Activated naive CD8-positive, alpha-beta T cell (primary cell): Measurements from ENCODE around the gene SLC47A2.

Experiments used
- H3K27ac Mint-ChIP-seq: one replicate; pipeline ENCODE4 v1.8.0; 2021; ENCODE audit warnings: mixed read lengths
- H3K27me3 Mint-ChIP-seq: one replicate; pipeline ENCODE4 v1.8.0; 2021; ENCODE audit warnings: mixed read lengths
- H3K36me3 Mint-ChIP-seq: one replicate; pipeline ENCODE4 v1.8.0; 2021; ENCODE audit warnings: mixed read lengths
- H3K4me1 Mint-ChIP-seq: one replicate; pipeline ENCODE4 v1.8.0; 2021; ENCODE audit warnings: low read depth, mixed read lengths
- H3K4me3 Mint-ChIP-seq: one replicate; pipeline ENCODE4 v1.8.0; 2021; ENCODE audit warnings: mild to moderate bottlenecking, mixed read lengths
- H3K9me3 Mint-ChIP-seq: one replicate; pipeline ENCODE4 v1.8.0; 2021; ENCODE audit warnings: low read depth, mixed read lengths

Gene SLC47A2

DNA sequence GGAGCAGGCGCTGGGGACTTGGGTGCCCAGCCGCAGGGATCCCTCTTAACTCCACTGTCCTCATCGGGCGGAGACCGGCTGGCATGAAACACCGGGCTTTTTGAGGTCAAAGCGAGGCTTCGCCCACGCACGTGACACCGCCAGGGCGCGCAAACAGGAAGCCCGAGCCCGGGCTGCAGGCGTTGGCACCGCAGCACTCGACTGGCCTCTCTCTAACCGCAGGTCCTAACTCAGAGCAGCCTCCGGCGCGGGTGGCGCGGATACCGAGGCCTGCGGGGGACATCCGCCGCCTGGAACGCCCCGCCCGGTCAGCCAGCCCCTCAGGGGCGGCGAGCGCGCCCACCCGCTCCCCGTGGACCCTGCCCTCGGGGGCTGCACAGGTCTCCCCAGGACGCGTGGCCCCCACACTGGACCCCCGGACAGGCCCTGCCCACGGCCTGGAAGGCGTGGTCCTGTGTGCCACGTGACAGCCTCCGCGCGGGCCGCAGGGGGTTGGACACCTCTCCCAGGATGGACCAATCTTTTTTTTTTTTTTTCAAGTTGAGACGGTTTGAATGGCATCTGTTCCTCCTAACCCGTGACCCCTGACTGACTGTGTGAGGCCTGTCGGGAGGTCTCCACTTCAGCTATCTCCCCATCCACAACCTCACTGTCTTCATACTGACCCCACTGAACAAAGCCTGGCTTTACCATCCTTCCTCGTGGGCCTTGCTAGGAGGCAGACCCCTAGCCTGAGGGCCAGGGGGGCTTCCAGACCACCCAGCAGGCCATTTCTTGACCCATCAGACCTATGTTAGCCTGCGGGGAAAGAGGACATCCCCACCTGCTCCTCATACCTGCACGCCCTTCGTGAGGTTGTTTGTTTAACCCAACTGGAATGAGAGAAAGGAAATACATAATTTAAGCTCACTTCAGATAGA, 8.4 kb upstream of the SLC47A2 start:
- H3K36me3 Mint-ChIP-seq: no peaks in the 10 kb centered on the region
- no peaks in the 10 kb centered on the region for H3K9me3 Mint-ChIP-seq
- peak overlapping the region; percentile 80 for H3K4me3 Mint-ChIP-seq
- H3K4me1 Mint-ChIP-seq: peaks cover 16% of the 10 kb centered on the region
- peak overlapping the region; percentile 31 for H3K27ac Mint-ChIP-seq
- no peaks in the 10 kb centered on the region for H3K27me3 Mint-ChIP-seq

DNA sequence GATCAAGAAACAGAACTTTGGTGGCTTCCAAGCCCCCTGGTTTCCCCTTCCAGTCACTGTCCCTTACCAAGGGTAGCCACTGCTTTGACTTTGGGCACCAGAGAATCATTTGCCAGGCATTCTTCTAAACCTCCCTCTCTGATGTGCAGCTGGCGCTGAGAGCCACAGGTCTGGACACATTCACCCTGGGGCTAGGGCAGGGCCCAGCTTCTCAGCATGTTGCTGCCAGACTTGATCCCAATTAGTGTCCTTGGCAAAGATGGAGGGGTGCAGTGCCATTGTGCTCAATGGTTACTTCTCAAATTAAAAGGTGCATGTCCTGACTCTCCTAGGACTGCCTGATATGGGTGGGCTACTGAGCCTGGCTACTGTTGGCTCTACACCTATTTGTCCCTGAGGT, 7.6 kb upstream of the SLC47A2 start:
- H3K4me1 Mint-ChIP-seq: peaks cover 16% of the 10 kb centered on the region
- H3K27ac Mint-ChIP-seq: peak overlapping the region; percentile 10
- H3K4me3 Mint-ChIP-seq: peak overlapping the region; percentile 53

DNA sequence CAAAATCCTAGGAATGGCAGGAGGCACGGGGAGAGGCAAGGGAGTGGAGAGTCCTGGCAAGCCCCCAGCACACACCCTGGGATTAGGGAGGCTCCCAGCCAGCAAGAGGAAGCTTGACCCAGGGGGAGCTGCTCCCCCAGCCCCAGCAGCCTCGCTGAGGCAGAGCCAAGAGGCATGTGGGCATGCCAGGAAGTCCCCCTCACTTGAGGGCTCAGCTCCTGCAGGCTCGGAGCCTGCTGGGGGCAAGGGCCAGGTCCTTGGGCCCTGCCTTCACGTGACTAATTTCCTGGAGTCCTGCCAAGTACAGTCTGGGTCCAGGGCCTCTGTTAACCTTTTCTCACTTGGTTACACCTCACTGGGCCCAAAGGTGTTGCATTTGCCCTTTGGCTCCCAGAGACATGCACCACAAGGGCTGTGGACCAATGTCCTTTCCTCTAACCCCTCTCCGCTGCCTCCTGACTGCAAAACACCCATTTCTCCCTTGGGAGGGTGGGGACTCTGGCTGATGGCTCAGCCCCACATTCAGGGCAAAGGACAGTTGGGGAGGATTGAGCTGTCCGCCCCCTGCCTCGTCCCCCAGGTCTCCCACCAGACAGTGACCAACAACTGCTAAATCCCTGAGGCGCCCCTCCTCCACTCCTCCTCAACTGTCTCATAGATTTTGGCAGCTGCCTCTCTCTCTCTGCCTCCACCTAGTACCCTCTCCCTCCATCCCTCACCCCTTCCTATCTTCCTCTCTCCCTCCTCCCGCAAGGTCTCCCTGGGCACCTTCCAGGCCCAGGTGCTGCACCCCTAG, 4.4 kb upstream of the SLC47A2 start:
- Mint-ChIP-seq H3K4me1 (peaks cover 16% of the 10 kb centered on the region), H3K9me3 (no peaks in the 10 kb centered on the region), H3K36me3 (no peaks in the 10 kb centered on the region), H3K4me3 (no peak overlapping the region), H3K27ac (no peak overlapping the region), H3K27me3 (no peaks in the 10 kb centered on the region)

More for the DNA sequence above, 7.6 kb upstream of the SLC47A2 start:
- H3K27me3 Mint-ChIP-seq: no peaks in the 10 kb centered on the region
- no peaks in the 10 kb centered on the region for H3K9me3 Mint-ChIP-seq
- H3K36me3 Mint-ChIP-seq: no peaks in the 10 kb centered on the region

DNA sequence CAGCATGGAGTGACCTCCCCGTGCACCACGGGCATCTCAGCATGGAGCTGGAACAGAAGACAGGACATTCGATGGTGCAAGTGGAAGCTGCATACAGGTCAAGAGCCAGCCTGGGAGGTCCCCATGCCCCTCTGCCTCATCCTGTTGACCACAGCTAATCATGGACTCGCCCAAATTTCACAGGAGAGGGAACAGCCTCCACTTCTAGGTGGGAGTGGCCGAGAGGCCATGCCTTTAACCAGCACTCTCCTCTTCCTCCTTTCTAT, 3.8 kb upstream of the SLC47A2 start:
- H3K4me3 Mint-ChIP-seq: no peak overlapping the region
- H3K4me1 Mint-ChIP-seq: peaks cover 9% of the 10 kb centered on the region
- no peaks in the 10 kb centered on the region for H3K36me3 Mint-ChIP-seq
- H3K9me3 Mint-ChIP-seq: no peaks in the 10 kb centered on the region
- H3K27ac Mint-ChIP-seq: no peak overlapping the region
- no peaks in the 10 kb centered on the region for H3K27me3 Mint-ChIP-seq

DNA sequence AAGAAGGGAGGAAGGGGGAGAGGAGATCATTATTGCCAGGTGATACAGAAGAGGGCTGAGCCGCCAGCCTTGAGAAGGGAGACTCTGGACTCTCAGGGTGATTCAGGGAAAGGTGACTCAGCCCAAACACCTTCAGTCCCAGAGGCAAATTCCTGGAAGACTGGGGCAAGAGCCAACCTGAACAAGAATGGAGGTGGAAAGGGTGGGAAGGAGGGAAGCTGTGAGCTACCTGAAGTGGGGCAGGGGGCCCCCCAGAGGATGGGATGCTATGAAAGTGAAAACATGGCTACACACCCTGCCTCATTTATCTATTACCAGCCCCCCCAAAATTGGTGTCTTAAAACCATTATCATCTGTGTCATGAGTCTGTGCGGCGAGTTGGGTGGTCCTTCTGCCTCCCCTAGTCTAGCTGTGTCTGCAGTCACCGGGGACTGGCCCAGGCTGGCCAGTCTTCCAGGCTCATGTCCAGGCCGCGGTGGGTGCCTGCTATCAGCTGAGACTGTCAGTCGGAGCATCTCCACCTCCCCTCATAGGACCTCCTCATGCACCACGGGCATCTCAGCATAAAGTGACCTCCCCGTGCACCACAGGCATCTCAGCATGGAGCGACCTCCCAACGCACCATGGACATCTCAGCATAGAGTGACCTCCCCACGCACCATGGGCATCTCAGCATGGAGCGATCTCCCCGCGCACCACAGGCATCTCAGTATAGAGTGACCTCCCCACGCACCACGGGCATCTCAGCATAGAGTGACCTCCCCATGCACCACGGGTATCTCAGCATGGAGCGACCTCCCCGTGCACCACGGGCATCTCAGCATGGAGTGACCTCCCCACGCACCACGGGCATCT, 3.2 kb upstream of the SLC47A2 start:
- H3K4me3 Mint-ChIP-seq: no peak overlapping the region
- H3K4me1 Mint-ChIP-seq: peaks cover 6% of the 10 kb centered on the region
- H3K27ac Mint-ChIP-seq: no peak overlapping the region
- H3K27me3 Mint-ChIP-seq: no peaks in the 10 kb centered on the region
- no peaks in the 10 kb centered on the region for H3K9me3 Mint-ChIP-seq
- no peaks in the 10 kb centered on the region for H3K36me3 Mint-ChIP-seq

DNA sequence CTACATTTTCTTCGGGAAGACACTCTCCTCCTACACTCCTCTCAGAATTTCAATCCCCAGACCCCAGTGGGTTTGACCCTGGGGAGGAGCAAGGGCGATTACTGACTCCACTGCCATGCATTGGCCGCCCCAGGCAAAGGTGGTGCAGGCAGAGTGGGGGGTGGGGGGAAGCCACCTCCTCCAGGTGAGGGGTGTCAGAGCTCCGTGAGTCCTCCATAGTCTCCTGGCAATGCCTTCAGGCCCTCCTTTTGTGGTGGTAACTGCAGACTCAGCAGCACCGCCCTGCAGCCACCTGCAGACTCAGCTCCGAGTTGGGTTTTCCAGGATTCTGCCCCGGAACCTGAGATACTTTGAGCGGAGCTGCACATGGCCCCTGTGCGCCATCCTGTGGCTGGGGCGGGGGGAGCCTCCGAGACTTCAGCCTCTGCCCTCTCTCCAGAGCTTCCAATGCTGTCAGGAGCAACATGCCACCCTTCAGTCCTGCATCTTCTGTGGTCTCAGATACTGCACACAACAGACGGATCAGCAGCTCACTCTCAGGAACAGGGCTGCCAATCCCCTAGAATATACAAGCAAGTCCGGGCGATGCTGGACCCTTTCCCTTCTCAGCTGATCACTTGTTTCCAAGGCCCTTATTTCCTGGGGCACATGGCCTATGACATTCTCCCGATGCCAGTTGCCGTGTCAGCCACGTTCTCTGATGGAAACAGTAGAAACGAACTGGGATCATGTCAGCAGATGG, 2.4 kb upstream of the SLC47A2 start:
- Mint-ChIP-seq H3K4me1 (no peaks in the 10 kb centered on the region), H3K27me3 (no peaks in the 10 kb centered on the region), H3K4me3 (no peak overlapping the region), H3K9me3 (no peaks in the 10 kb centered on the region), H3K36me3 (no peaks in the 10 kb centered on the region), H3K27ac (no peak overlapping the region)

DNA sequence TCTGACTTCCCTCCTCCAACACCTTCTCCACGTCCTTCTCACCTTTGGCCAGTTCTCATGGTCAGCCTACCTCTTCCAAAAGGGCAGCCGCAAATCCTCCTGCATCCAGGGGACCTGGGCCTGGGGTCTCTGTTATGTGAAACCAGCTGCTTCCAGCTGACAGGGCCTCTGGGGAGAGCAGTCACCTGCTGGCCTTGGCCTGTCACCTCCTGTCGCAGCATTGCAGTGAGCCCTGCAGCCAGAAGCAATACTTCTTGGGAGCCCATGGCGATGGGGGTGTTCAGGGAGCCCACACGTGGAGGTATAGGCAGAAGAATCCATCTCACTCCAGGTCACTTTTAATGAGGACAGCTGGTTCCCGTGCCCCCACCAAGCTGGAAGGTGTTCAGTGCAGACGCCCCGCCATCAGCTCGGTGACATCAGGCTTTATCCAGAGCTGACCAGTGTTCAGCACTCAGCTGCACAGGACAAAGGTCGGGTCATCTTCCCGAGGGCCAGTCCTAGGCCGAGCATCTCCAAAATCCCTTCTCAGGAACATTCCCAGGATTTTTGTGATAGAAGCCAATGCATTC, 1.7 kb upstream of the SLC47A2 start:
- Mint-ChIP-seq H3K36me3 (no peaks in the 10 kb centered on the region), H3K27me3 (no peaks in the 10 kb centered on the region), H3K4me3 (no peak overlapping the region), H3K4me1 (no peaks in the 10 kb centered on the region), H3K27ac (no peak overlapping the region), H3K9me3 (no peaks in the 10 kb centered on the region)

DNA sequence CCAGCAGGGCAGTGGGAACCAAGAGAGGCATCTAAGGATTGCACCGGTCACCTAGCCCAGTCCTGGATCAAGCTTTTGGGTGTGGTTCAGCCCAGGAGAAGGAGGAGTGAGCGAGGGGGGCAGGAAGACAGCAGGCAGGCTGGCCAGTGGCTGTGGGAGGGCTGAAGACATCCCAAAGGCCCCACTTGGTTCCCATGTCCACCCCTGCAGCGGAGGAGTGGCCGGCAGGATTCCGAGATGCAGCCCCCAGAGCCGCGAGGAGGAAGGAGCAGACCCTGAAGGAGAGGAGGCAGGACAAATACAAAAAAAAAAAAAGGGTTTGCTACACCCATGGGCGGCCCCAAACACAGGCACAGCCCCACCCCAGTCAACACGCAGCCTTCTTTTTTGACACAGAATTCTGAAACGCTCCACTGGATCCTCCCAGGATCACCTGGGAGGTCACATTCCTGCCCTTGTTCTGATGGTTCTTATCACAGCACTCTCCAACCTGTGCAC, 1.1 kb upstream of the SLC47A2 start:
- no peak overlapping the region for H3K4me3 Mint-ChIP-seq

DNA sequence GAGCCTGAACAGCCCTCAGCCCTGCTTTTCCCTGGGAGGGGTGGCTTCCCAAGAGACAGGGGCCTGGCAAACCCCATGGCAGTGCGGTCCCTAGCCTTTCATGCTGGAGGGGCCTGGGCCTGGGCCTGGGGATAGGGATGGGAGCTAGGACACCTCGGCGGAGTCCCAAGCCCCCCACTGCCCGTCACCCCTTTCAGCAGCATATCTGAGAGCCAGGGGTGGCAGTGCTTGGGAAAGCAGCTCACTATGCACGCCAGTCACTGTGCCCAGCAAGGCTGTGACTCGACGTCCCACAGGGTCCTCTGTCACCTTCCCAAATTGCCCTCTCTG, 612 bp upstream of the SLC47A2 start:
- Mint-ChIP-seq H3K9me3 (no peaks in the 10 kb centered on the region), H3K27me3 (no peaks in the 10 kb centered on the region), H3K4me3 (no peak overlapping the region), H3K36me3 (no peaks in the 10 kb centered on the region), H3K27ac (no peak overlapping the region), H3K4me1 (no peaks in the 10 kb centered on the region)

More for the DNA sequence above, 1.1 kb upstream of the SLC47A2 start:
- H3K27ac Mint-ChIP-seq: no peak overlapping the region
- H3K27me3 Mint-ChIP-seq: no peaks in the 10 kb centered on the region
- H3K36me3 Mint-ChIP-seq: no peaks in the 10 kb centered on the region
- H3K4me1 Mint-ChIP-seq: no peaks in the 10 kb centered on the region
- no peaks in the 10 kb centered on the region for H3K9me3 Mint-ChIP-seq

DNA sequence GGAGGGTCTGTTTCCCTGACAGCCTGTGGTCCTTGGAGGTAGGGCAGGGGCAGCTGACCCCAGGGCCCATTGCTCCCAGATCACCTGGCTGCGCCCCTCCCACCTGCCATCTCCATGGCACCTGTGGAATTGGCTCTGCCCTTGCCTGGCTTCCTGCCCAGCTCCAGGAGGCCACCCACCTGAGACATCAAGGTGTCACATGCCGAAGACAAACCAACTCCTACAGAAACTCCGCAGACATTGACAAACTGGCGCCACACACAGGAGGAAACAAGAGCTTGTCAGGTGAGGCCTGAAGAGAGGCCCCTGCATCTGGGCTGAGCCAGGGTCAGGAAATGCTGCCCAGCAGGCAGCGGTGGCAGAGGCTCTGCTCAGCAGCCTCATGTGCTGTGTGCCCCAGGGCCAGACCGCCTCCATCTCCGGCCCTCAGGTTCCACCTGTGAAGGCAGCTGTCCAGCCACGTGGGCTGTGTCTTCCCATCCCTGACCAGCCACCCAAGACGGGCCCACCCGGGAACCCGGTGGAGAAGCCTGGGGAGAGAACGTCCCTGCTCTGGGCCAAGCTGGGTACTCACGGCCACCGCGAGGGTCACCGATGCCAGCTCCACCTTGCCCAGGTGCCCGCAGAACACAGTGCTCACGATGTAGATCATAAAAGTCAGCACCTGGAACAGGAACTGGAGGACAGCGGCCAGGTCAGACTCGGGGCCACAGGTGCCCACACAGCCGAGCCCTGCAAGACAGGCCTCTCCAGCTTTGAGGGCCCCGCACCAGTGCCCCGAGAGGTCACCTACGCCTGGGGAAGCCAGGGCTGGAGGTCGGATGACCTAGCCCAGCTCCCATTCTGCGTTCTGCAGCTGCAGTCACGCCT, 1.6 kb downstream of the SLC47A2 start:
- H3K27ac Mint-ChIP-seq: no peak overlapping the region
- H3K9me3 Mint-ChIP-seq: no peaks in the 10 kb centered on the region
- H3K4me3 Mint-ChIP-seq: no peak overlapping the region
- H3K36me3 Mint-ChIP-seq: no peaks in the 10 kb centered on the region
- H3K4me1 Mint-ChIP-seq: no peaks in the 10 kb centered on the region
- no peaks in the 10 kb centered on the region for H3K27me3 Mint-ChIP-seq

DNA sequence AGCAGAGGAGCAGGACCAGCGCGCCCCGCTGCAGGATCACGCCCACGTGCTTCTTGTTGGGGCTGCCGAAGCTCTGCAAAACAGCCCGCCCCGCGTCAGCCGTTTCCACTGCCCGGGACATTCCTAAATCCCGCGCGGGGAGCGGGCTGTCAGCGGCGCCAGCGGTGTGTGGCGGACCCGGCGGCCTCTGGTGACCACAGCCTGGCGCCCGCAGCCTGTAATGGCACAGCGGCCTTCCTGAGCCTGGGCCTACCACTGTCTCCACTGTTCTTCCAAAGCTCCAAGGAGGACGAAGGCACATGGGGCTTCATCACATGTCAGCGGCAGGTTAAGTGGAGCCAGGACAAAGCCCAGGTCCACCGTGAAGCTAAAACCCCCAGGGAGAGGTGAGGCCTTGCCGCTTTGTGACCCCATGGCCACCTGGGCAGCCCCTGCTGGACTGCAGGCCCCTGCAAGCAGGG, 2.5 kb downstream of the SLC47A2 start:
- Mint-ChIP-seq H3K4me1 (no peaks in the 10 kb centered on the region), H3K4me3 (no peak overlapping the region), H3K36me3 (no peaks in the 10 kb centered on the region), H3K27ac (no peak overlapping the region), H3K27me3 (no peaks in the 10 kb centered on the region), H3K9me3 (no peaks in the 10 kb centered on the region)

DNA sequence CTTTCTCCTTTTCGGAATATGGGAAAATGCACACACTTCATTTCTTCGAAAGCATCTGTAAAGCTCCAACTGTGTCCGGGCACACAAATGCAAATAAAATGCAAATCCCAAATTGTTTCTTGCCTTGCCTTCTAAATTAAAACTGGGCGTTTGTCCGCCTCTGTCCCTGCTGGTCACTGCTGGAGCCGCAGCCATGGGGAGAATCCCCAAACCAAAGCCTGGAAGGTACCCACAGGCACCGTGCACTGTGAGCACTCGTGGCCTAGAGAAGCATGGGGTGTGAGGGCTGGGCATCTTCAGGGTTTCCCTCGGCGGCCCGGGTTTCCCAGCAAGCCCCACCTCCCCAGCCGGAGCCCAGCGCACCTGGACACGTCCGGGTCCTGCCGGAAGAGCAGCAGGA, 2.9 kb downstream of the SLC47A2 start:
- no peaks in the 10 kb centered on the region for H3K36me3 Mint-ChIP-seq
- no peak overlapping the region for H3K27ac Mint-ChIP-seq
- H3K4me1 Mint-ChIP-seq: no peaks in the 10 kb centered on the region
- H3K27me3 Mint-ChIP-seq: no peaks in the 10 kb centered on the region
- no peaks in the 10 kb centered on the region for H3K9me3 Mint-ChIP-seq
- no peak overlapping the region for H3K4me3 Mint-ChIP-seq

DNA sequence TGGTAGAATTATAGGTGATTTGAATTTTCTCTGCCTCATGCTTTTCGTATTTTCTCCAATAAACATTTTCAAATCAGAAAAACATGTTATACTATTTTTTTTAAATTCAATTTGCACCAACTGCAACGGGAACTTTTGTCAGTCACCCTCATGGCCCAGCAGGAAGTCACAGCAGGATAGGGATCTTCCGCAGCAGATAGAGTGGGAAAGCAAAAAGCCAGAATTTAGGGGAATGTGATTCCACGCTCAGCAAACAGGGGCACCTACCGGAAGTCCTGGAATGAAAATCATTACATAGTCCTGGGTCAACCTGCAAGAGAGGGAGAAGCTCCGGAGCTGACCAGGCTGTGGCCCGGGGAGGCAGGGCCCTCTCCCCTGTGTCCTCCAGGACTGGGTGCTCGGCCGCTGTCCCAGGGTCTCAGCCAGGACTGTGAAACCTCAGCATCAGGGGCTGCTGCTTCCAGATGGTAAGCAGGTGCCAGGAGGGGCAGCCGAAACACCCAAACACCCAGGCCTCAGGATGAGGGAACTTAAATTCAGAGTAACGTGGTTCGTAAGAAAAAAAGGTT, 3.9 kb downstream of the SLC47A2 start:
- no peak overlapping the region for H3K27ac Mint-ChIP-seq
- no peaks in the 10 kb centered on the region for H3K27me3 Mint-ChIP-seq
- no peak overlapping the region for H3K4me3 Mint-ChIP-seq

More for the DNA sequence above, 3.9 kb downstream of the SLC47A2 start:
- no peaks in the 10 kb centered on the region for H3K9me3 Mint-ChIP-seq
- H3K4me1 Mint-ChIP-seq: no peaks in the 10 kb centered on the region
- H3K36me3 Mint-ChIP-seq: no peaks in the 10 kb centered on the region
